Neutrophil (primary cell): ENCODE data around the gene SDR9C7.

Experiments used
- H3K27ac ChIP-seq: fragments of 200-600 bp; sonication (generic); 2 replicates; pipeline ENCODE4 v1.5.1; 2016; ENCODE audit warnings: mild to moderate bottlenecking, moderate library complexity
- H3K27me3 ChIP-seq: fragments of 200-600 bp; sonication (generic); 2 replicates; pipeline ENCODE4 v1.6.0; 2016; ENCODE audit warnings: mild to moderate bottlenecking
- H3K36me3 ChIP-seq: fragments of 200-600 bp; sonication (generic); 2 replicates; pipeline ENCODE4 v1.5.1; 2017
- H3K4me1 ChIP-seq, 2 experiments: fragments of 200-600 bp in 1 of 2; sonication (generic) in 1 of 2; 1 replicate in 1 of 2; 2 replicates in 1 of 2; pipeline versions ENCODE4 v1.5.1 to v1.6.1; 2013 to 2016; ENCODE audit warnings: low read depth in 1 of 2, low read length in 1 of 2, mild to moderate bottlenecking in 1 of 2, moderate library complexity in 1 of 2; ENCODE audit not compliant: control insufficient read depth in 1 of 2, insufficient read depth in 1 of 2
- H3K4me3 ChIP-seq, 2 experiments: fragments of 200-600 bp in 1 of 2; sonication (generic) in 1 of 2; 1 replicate in 1 of 2; 2 replicates in 1 of 2; pipeline ENCODE4 v1.5.1; 2013 to 2016; ENCODE audit warnings: low read depth in 1 of 2, low read length in 1 of 2, mild to moderate bottlenecking in 1 of 2, moderate library complexity in 1 of 2
- H3K9me3 ChIP-seq: fragments of 200-600 bp; sonication (generic); 2 replicates; pipeline ENCODE4 v1.5.1; 2016
- TF ChIP-seq, protein P1 (sequence below): fragments of 200-600 bp; sonication (generic); IDR thresholded peaks from 2 replicates; pipeline ENCODE4 v1.5.1; 2016; ENCODE audit warnings: antibody characterized with exemption

Gene SDR9C7

DNA sequence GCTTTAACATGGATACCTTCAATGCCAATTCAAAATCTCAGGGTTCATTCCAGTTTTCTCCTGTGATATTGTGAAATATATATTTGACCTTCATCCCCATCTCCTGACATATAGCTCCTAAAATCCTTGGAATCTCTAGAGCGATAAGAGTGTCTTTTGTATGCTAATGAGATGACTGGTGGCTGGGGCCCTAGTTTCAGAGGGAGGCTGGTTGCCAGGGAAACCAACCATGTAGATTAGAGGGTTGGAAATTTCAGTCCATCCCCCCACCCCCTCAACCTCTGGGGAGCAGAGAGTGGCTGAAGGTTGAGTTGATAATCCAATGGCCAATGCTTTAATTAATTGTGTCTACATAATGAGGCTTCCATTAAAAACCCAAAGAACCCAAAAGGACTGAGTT lies 59.4 kb downstream of the SDR9C7 start:
- no peak overlapping the region for H3K27ac ChIP-seq
- TF ChIP-seq, protein P1, sequence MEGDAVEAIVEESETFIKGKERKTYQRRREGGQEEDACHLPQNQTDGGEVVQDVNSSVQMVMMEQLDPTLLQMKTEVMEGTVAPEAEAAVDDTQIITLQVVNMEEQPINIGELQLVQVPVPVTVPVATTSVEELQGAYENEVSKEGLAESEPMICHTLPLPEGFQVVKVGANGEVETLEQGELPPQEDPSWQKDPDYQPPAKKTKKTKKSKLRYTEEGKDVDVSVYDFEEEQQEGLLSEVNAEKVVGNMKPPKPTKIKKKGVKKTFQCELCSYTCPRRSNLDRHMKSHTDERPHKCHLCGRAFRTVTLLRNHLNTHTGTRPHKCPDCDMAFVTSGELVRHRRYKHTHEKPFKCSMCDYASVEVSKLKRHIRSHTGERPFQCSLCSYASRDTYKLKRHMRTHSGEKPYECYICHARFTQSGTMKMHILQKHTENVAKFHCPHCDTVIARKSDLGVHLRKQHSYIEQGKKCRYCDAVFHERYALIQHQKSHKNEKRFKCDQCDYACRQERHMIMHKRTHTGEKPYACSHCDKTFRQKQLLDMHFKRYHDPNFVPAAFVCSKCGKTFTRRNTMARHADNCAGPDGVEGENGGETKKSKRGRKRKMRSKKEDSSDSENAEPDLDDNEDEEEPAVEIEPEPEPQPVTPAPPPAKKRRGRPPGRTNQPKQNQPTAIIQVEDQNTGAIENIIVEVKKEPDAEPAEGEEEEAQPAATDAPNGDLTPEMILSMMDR, result no peak
- no peaks in the 10 kb centered on the region for H3K4me1 ChIP-seq
- no peaks in the 10 kb centered on the region for H3K27me3 ChIP-seq
- no peaks in the 10 kb centered on the region for H3K9me3 ChIP-seq
- H3K36me3 ChIP-seq, result no peaks in the 10 kb centered on the region
- no peak overlapping the region for H3K4me3 ChIP-seq

DNA sequence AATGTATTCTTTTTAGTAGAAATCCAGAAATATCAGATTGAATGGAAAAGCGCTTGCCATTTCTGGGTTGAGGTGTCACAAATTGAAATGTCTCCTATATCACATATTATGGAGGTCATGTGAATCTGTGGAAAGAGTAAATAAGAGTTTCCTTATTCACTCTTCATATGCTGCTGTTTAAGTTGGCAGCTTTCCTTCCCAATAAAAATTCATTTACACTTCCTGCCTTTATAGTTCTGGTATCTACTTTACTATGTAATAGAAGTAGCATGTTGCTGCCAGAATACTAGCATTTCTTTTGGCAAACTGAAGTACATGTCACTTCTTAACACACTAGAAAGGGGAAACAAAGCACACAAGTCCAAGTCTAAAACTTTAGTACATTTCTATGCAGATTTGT lies 60.8 kb downstream of the SDR9C7 start:
- no peaks in the 10 kb centered on the region for H3K36me3 ChIP-seq
- no peak overlapping the region for H3K27ac ChIP-seq

More for the DNA sequence above, 60.8 kb downstream of the SDR9C7 start:
- H3K4me1 ChIP-seq, result no peaks in the 10 kb centered on the region
- TF ChIP-seq, protein P1, result no peak
- H3K27me3 ChIP-seq, result no peaks in the 10 kb centered on the region
- H3K9me3 ChIP-seq, result no peaks in the 10 kb centered on the region
- no peak overlapping the region for H3K4me3 ChIP-seq
